IPS-20b (cell line): Measurements from ENCODE around the gene SLC38A1.

Experiments used
- H3K27ac ChIP-seq: one replicate; pipeline ENCODE4 v1.5.1; 2013; ENCODE audit warnings: low read length
- H3K27me3 ChIP-seq: 2 replicates; pipeline ENCODE4 v1.6.1; 2013; ENCODE audit warnings: mild to moderate bottlenecking, low read length, inconsistent platforms; ENCODE audit not compliant: insufficient read depth
- H3K36me3 ChIP-seq: 2 replicates; pipeline ENCODE4 v1.6.1; 2013; ENCODE audit warnings: low read depth, mild to moderate bottlenecking, inconsistent platforms, low read length, moderate library complexity; ENCODE audit not compliant: insufficient read depth
- H3K4me1 ChIP-seq: 2 replicates; pipeline ENCODE4 v1.6.1; 2013; ENCODE audit warnings: mild to moderate bottlenecking, control low read depth, inconsistent platforms, low read length, moderate library complexity; ENCODE audit not compliant: insufficient read depth
- H3K4me3 ChIP-seq: 2 replicates; pipeline ENCODE4 v1.5.1; 2013; ENCODE audit warnings: mild to moderate bottlenecking, low read length, inconsistent platforms
- H3K9ac ChIP-seq: 2 replicates; pipeline ENCODE4 v1.6.1; 2013; ENCODE audit warnings: low read depth, mild to moderate bottlenecking, inconsistent platforms, low read length, moderate library complexity
- H3K9me3 ChIP-seq: 2 replicates; pipeline ENCODE4 v1.6.1; 2013; ENCODE audit warnings: mild to moderate bottlenecking, low read depth, low read length, inconsistent platforms; ENCODE audit not compliant: insufficient read depth

SLC38A1 gene

GRCh38 chr12:46282829-46283228 lies 14.0 kb upstream of the SLC38A1 start:
- Histone ChIP-seq H3K4me3 (no peak overlapping the region), H3K4me1 (no peaks in the 10 kb centered on the region), H3K9ac (no peak overlapping the region), H3K27me3 (no peaks in the 10 kb centered on the region), H3K27ac (no peak overlapping the region), H3K36me3 (no peaks in the 10 kb centered on the region), H3K9me3 (peaks cover 23% of the 10 kb centered on the region)

- H3K27ac ChIP-seq = no peak overlapping the region
- no peak overlapping the region for H3K9ac ChIP-seq
- no peaks in the 10 kb centered on the region; the same call in 1 of the 2 replicates for H3K4me1 ChIP-seq
- H3K36me3 ChIP-seq = peaks cover 7% of the 10 kb centered on the region
- H3K27me3 ChIP-seq = no peaks in the 10 kb centered on the region
- no peak overlapping the region for H3K4me3 ChIP-seq
- no peaks in the 10 kb centered on the region for H3K9me3 ChIP-seq
Observed at GRCh38 chr12:46276756-46277155, 7.9 kb upstream of the SLC38A1 start.

DNA sequence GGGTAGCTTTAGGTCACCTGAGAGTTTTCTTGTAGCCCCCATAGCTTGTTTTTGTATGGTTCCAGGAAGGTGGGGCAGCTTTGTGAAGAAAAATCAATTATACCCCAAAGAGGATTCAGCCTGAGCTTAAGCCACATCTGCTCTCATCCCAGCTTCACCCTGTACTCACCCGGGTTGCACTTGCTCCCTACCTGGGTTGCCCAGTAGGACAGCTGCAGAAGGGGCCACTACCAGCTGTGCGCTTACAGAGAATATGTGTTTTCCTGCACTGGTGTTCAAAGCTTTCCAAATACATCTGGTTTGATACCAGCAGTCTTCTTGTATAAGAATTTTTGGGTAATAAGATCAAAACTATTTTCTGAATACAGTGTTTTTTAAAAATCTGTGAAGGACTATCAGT lies 3.0 kb upstream of the SLC38A1 start:
- Histone ChIP-seq H3K9ac (no peak overlapping the region), H3K27ac (no peak overlapping the region), H3K4me1 (peaks cover 12% of the 10 kb centered on the region; the same call in 1 of the 2 replicates), H3K27me3 (no peaks in the 10 kb centered on the region), H3K9me3 (no peaks in the 10 kb centered on the region), H3K36me3 (peaks cover 11% of the 10 kb centered on the region), H3K4me3 (no peak overlapping the region)

- peak overlapping the region; percentile 99 for H3K9ac ChIP-seq
- H3K36me3 ChIP-seq = peaks cover 6% of the 10 kb centered on the region; the same call in 1 of the 2 replicates
- peak overlapping the region; percentile 93 for H3K4me3 ChIP-seq
- no peaks in the 10 kb centered on the region for H3K9me3 ChIP-seq
- H3K27ac ChIP-seq = peak overlapping the region; percentile 96
- peaks cover 25% of the 10 kb centered on the region; the same call in 1 of the 2 replicates for H3K4me1 ChIP-seq
- H3K27me3 ChIP-seq = no peaks in the 10 kb centered on the region
Observed at GRCh38 chr12:46269429-46270241, 792 bp upstream of the SLC38A1 start.

- Histone ChIP-seq H3K9ac (peak overlapping the region; percentile 99), H3K36me3 (peaks cover 6% of the 10 kb centered on the region; the same call in 1 of the 2 replicates), H3K4me1 (peaks cover 37% of the 10 kb centered on the region), H3K27ac (peak overlapping the region; percentile 96), H3K27me3 (no peaks in the 10 kb centered on the region), H3K9me3 (no peaks in the 10 kb centered on the region), H3K4me3 (peak overlapping the region; percentile 93)
Observed at GRCh38 chr12:46267825-46268582, 839 bp downstream of the SLC38A1 start.

GRCh38 chr12:46267575-46267824 lies 1.3 kb downstream of the SLC38A1 start:
- H3K27ac ChIP-seq = peak overlapping the region; percentile 96
- peak overlapping the region; percentile 99 for H3K9ac ChIP-seq
- H3K9me3 ChIP-seq = no peaks in the 10 kb centered on the region
- no peaks in the 10 kb centered on the region for H3K27me3 ChIP-seq
- H3K36me3 ChIP-seq = peaks cover 6% of the 10 kb centered on the region; the same call in 1 of the 2 replicates
- H3K4me3 ChIP-seq = peak overlapping the region; percentile 93
- peaks cover 42% of the 10 kb centered on the region for H3K4me1 ChIP-seq

- no peaks in the 10 kb centered on the region for H3K9me3 ChIP-seq
- peak overlapping the region; percentile 99 for H3K9ac ChIP-seq
- no peaks in the 10 kb centered on the region for H3K27me3 ChIP-seq
- peaks cover 47% of the 10 kb centered on the region for H3K4me1 ChIP-seq
- peaks cover 6% of the 10 kb centered on the region; the same call in 1 of the 2 replicates for H3K36me3 ChIP-seq
- peak overlapping the region; percentile 93 for H3K4me3 ChIP-seq
- H3K27ac ChIP-seq = peak overlapping the region; percentile 96
Observed at GRCh38 chr12:46266869-46267574, 1.8 kb downstream of the SLC38A1 start.

DNA sequence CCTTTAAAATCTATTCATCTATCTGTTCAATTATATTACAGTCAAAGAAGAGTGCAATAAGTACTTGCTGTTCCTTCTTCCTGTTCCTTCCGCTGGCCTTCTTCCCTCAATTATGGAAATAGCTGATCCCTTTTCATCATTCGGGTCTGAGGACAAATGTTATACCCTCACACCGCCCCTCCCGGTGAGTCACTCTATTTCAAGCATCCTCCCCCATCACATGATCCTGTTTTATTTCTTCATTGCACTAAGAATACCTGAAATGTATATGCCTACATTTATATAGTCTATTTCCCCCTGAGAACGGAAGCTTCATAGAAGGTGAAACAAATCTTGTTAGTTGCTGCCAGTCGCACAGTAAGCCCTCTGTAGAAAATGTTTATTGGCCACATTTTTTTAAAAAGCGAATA lies 2.5 kb downstream of the SLC38A1 start:
- Histone ChIP-seq H3K4me1 (peaks cover 53% of the 10 kb centered on the region), H3K9ac (peak overlapping the region; percentile 99), H3K27ac (peak overlapping the region; percentile 96), H3K27me3 (no peaks in the 10 kb centered on the region), H3K4me3 (peak overlapping the region; percentile 93), H3K36me3 (peaks cover 12% of the 10 kb centered on the region; the same call in 1 of the 2 replicates), H3K9me3 (no peaks in the 10 kb centered on the region)

DNA sequence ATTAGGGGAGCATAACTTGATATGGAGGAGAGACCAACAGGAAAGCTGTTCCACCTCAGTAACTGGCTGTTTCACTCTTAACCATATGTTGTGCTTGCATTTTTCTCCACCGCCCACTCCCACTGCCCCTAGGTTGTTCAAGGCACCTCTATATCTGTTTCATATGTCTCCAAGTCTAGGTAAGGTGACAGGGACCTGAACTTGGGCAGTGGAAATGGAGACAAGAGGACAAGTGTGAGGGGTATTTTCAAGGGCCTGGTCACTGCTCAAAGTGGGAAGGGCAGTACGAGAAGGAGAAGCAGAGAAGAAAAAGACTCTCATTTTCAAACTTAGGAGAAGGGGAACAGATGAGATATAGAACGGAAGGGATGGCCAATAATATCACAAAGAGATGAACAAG lies 3.1 kb downstream of the SLC38A1 start:
- H3K9ac ChIP-seq = peak overlapping the region; percentile 99; the same call in 1 of the 2 replicates
- H3K9me3 ChIP-seq = no peaks in the 10 kb centered on the region
- peaks cover 56% of the 10 kb centered on the region for H3K4me1 ChIP-seq
- H3K36me3 ChIP-seq = peaks cover 12% of the 10 kb centered on the region; the same call in 1 of the 2 replicates
- H3K27ac ChIP-seq = no peak overlapping the region
- H3K4me3 ChIP-seq = peak overlapping the region; percentile 93
- no peaks in the 10 kb centered on the region for H3K27me3 ChIP-seq

- Histone ChIP-seq H3K4me3 (peak overlapping the region; percentile 93), H3K27me3 (no peaks in the 10 kb centered on the region), H3K9me3 (no peaks in the 10 kb centered on the region), H3K36me3 (peaks cover 15% of the 10 kb centered on the region; the same call in 1 of the 2 replicates), H3K27ac (no peak overlapping the region), H3K4me1 (peaks cover 56% of the 10 kb centered on the region), H3K9ac (peak overlapping the region; percentile 99; the same call in 1 of the 2 replicates)
Observed at GRCh38 chr12:46265102-46265501, 3.7 kb downstream of the SLC38A1 start.

- Histone ChIP-seq H3K27me3 (no peaks in the 10 kb centered on the region), H3K9me3 (no peaks in the 10 kb centered on the region), H3K4me3 (peak overlapping the region; percentile 31; the same call in 1 of the 2 replicates), H3K36me3 (peaks cover 22% of the 10 kb centered on the region; the same call in 1 of the 2 replicates), H3K27ac (no peak overlapping the region), H3K9ac (peak overlapping the region; percentile 7; the same call in 1 of the 2 replicates), H3K4me1 (peaks cover 60% of the 10 kb centered on the region)
Observed at GRCh38 chr12:46264057-46264456, 4.8 kb downstream of the SLC38A1 start.
